Cardiac septum (tissue), 1 donor: ENCODE data around the gene COL4A2. TPM values are rescaled to one million over a fixed set of nuclear protein-coding genes. Genes with fewer than 3 reads are reported as not detected.
"Not testable (repeated sequence)": the region's sequence is repeated elsewhere in the genome, so short reads cannot be mapped to it uniquely, and the experiment has no call there.

Source experiments
- DNase-seq: peaks from one replicate; pipeline ENCODE4 v3.0.0-alpha.2; 2020; ENCODE audit warnings: low spot score
- intact Hi-C: fragments of 100-400 bp; cut with DNase I; formaldehyde crosslinking; loops from one replicate; pipeline ENCODE4 v1.14.0; 2022
- total RNA-seq: library from RNA; stranded (reverse); fragmentation: NEBNext Ultra II Directional; extraction: Animal tissue kit (Norgen Biotek cat#: 25700); gene quantifications from one replicate; pipeline ENCODE4 v1.2.1, GENCODE V29; 2021
- donor health status: DM: no; HTN: no; CAD: no.

The COL4A2 gene
- total RNA-seq, 1 donor from 2014 or later: 165 TPM

DNA sequence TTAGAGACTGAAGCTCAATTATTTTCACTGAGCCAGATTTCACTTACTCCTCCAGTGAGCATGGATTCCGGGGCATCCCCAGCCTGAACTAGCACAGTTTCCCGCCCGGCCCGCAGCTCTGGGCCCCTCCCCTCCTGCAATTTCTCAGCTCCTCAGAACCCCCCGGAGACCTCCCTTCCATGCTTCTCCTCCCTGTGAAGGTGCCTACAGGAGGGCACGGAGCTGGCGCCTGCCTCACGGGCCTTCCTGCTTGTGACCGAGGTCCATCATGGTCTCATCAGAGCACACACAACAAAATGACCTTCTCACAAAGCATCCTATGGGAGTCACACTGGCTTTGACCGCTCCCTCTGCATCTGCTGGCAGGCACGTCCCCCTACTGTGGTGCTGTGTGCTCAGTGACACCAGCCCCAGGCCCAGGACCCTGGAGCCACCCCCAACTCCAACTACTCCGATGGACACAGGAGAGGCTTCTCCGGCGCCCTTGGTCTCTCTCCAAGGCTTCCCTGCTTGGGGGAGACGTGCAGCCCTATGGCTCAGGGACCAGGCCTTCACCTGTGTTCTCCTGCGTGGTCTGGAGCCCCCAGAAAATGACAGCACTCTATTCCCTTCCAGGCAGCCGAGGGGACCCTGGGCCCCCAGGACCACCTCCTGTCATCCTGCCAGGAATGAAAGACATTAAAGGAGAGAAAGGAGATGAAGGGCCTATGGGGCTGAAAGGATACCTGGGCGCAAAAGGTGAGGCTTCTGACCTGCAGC is 177.4 kb downstream of the COL4A2 start:
- DNase-seq: no peak
- intact Hi-C loops: no loop called here

DNA sequence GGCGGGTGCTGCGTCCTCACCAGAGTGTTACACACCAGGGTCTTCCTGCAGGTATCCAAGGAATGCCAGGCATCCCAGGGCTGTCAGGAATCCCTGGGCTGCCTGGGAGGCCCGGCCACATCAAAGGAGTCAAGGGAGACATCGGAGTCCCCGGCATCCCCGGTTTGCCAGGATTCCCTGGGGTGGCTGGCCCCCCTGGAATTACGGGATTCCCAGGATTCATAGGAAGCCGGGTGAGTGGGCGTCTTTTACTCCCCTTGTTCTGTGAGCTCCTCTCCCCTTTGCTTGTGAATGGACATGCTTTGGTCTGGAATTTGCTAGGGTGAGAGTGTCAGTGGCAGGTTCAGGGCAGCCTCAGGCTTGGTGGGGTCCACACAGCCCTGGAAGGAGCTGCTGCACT is 178.5 kb downstream of the COL4A2 start:
- DNase-seq: no peak
- intact Hi-C loops: no loop called here

DNA sequence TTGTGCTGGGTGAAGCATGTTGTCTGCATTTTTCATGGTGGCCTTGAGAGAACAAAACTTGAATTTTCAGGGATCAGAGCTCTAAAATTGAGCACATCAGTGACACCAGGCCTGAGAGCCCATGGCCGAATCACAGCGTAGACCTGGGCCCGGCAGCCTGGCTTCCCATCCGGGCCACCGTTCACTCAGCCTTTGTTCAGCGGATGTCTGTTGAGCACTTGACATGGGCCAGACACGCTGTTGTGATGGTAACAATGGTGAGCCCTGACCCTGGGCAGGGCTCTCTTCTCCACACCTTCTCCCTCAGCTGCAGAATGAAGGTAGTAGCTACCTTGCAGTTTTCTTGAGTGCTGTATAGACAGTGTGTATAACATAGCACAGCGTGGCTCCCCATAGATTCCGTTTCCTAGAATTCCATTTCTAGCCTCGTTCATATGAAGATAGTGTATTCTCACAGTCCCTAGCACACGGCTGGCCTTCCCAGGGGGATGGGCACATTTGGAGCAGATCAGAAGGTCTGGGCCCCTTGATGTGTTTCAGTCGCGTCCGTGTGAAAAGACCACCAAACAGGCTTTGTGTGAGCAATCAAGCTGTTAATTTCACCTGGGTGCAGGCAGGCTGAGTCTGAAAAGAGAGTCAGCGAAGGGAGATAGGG is 179.1 kb downstream of the COL4A2 start:
- no peak for DNase-seq
- intact Hi-C loops: no loop called here

DNA sequence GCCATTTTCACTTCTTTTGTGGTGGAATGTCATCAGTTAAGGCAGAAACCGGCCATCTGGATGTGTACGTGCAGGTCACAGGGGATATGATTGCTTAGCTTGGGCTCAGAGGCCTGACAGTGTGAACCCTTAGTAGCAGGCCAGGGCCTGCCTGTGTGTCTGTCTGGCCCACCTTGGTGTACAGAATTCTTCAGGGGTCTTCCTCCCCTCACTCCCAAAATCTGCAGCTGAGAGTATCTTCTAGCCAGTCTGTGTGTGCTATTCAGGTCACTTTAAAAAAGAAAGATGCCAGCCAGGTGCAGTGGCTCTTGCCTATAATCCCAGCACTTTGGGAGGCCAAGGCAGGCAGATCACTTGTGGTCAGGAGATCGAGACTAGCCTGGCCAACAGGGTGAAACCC is 179.8 kb downstream of the COL4A2 start:
- DNase-seq, intact Hi-C loops: not testable (repeated sequence)

DNA sequence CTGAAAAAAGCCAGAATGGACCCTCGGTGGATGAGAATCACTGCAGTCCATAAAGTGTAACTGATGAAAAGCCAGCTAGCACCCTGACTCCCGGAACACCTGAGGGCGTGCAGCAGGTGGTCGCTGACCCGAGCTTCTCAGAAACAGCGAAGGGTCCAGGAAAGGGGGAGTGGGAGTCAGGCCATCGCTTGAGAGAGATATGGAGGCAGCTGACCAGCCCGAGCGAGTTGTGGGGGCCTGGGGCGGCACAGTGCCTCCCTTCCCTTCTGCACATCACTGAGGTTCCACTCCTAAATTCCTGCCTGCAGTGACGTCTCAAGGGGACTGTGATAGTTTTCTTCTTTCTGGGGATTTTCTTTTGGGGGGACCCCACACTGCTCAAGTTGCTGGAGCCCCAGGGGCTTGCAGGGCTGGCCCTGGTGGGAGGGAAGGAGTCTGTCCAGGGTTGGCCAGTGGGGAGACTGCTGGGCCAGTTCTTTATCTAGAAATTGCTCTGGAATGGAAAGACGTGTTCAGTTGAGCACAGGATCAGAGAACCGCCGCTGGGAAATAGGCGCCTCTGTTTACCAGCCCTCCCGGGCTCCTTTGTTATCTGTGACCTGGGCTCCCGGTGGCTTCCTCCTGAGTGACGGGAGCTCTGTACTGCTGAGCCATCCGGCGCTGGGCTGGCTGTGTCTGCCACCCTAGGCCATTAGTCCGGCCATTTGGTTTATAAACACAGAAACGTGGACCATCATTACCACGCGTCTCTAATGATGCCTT is 183.1 kb downstream of the COL4A2 start:
- intact Hi-C loops: no loop called here
- no peak for DNase-seq

DNA sequence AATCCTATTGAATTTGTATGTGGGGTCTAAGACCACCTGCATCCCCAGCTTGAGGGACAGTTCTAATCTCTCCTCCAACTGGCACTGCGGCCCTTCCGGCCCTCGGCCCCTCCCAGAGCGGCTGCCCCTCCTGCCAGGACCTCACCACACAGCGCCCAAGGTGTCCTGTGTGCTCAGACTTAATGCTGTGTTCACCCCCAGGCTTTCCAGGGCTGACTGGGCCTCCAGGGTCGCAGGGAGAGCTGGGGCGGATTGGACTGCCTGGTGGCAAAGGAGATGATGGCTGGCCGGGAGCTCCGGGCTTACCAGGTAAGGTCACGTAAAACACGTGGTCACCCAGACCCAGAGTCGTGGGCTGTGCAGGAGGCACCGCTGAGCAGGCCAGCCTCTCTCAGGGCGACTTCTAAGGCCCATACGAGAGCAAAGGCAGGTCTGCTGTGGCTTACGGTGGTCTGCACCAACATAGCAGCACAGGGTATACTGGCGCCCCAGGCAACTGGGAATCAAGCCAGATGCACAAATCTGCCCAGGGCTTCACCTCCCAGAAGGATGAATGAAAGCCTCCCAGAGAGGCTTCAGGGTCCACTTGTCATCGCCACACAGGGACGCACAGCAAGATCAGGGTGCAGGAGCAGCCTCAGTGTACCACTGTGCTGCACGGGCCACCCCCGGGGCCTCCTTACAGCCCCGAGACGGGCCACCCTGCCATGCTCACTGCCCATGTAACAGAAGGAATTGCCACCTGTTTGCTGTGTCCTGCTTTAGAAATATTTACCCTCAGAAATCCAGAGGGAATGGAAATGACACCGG is 185.0 kb downstream of the COL4A2 start:
- intact Hi-C loops: no loop called here
- no peak for DNase-seq

DNA sequence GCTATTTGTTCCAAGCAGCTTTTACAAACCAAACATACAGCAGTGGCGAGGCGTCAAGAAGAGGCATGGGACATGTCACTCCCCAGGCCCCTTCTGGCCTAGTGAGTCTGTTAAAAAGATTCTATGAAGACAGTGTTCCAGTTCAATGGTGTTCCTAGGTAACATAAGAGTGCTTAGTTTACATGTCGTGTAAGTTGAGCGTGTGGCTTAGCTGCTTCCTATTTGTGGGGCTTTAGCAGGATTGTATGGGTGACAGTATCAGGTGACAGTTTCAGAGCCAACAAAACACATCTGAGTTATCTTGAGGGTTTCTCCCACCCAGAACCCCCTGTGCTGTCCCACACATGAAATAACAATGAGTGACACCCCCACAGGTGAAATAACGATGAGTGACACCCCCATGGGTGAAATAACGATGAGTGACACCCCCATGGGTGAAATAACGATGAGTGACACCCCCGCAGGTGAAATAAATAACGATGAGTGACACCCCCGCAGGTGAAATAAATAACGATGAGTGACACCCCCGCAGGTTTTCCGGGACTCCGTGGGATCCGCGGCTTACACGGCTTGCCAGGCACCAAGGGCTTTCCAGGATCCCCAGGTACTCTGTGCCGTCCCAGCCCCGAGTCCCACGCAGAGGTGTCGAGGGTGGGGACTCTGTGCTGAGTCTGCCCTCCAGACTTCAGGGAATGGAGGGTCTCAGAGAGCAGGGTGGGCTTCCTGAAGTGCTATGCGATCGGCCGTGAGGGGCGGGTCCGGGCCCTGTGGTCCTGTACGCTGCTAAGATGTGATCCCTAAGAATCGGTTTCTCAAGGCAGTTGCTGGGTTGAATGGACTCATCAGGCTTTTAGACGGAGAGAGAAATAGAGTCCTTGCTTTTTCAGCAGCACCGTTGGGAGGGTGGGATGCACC is 185.9 kb downstream of the COL4A2 start:
- DNase-seq: no peak
- intact Hi-C loops: no loop called here

DNA sequence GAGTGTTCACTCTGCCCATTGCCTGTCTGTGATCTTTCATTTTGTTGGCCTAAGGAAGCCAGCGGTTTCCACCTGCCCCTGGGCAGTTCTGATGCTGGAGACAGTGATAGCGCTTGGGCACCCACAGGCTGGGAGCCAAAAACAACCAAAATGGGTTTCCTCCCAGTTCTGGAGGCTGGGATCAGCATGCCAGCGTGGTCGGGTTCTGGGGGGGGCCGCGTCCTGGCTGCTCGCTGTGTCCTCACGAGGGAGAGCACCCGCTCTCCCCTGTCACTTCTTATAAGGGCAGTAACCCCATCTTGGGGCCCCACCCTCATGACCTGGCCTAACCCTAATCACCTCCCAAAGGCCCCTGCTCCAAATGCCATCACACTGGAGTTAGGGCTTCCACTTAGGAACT is 186.5 kb downstream of the COL4A2 start:
- DNase-seq: no peak
- intact Hi-C loops: no loop called here

DNA sequence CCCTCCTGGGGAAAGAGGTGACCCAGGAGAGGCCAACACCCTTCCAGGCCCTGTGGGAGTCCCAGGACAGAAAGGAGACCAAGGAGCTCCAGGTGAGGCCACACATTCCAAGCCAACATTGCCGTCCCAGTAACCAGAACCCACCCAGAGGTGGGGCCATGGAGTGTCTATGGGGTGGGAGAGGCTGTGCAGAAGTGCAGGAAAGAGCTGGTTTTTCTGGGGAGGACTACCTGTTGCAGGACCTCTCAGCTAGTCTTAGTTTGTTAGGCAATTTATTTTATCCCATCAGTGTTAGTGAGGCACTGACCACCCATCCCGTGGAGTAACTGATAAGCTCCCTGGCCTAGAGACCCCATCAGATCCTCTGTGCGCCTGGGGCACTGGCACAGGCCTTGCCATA is 188.3 kb downstream of the COL4A2 start:
- no peak for DNase-seq
- intact Hi-C loops: no loop called here

DNA sequence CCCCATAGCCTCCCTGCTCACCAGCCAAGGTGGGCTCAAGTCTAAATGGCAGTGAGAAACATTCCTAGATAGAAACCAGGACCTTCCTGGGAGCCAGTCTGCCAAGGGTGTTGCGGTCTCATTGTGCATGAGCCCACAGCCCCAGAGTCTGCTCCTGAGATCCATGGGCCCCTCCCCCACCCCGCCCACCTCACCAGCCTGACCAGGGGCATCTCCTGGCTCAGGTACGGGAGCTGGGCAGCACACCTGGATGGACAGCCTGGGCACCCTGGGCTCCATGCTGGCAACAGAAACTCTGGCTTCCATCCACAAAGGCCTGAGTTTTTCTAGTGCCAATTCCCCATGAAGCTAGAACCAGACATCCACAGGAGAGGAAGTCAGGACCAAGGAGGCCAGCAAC is 188.8 kb downstream of the COL4A2 start:
- intact Hi-C loops: no loop called here
- no peak for DNase-seq

DNA sequence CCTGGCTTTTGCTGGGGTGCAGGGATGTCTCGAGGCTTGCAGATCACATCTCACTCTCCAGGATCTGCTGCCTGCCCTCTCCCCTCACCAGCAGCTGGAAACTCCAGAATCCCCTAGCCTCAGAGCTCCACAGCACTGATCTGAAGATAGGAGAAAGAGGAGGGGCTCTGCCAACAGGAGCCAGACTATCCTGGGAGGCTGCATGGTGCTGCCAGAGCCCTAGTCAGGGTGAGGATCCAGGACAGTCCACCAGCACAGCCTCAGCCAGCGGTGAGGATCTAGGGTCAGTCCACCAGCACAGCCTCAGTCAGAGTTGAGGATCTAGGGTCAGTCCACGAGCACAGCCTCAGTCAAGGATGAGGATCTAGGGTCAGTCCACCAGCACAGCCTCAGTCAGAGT is 189.2 kb downstream of the COL4A2 start:
- intact Hi-C loops: no loop called here
- DNase-seq: no peak

DNA sequence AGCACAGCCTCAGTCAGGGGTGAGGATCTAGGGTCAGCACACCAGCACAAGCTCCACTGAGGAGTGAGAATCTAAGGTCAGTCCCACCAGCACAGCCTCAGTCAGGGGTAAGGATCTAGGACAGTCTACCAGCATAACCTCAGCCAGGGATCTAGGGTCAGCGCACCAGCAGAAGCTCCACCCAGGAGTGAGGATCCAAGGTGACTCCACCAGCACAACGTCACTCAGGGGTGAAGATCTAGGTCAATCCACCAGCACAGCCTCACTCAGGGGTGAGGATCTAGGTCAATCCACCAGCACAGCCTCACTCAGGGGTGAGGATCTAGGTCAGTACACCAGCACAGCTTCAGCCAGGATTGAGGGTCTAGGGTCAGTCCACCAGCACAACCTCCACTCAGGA is 189.9 kb downstream of the COL4A2 start:
- intact Hi-C loops: no loop called here
- DNase-seq: no peak

DNA sequence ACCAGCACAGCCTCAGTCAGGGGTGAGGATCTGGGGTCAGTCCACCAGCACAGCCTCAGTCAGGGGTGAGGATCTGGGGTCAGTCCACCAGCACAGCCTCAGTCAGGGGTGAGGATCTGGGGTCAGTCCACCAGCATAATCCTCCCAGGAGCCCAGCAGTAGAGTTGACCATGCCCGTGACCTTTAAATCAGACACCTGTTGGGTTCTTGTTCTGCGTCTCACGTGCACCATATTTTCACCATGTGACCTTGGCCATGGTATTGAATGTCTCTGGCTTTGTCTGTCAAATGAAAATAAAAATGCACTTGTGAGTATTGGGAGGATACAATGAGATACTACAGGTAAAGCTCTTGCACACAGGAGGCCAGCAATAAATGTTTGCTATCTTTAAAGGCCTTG is 190.8 kb downstream of the COL4A2 start:
- intact Hi-C loops, DNase-seq: not testable (repeated sequence)

DNA sequence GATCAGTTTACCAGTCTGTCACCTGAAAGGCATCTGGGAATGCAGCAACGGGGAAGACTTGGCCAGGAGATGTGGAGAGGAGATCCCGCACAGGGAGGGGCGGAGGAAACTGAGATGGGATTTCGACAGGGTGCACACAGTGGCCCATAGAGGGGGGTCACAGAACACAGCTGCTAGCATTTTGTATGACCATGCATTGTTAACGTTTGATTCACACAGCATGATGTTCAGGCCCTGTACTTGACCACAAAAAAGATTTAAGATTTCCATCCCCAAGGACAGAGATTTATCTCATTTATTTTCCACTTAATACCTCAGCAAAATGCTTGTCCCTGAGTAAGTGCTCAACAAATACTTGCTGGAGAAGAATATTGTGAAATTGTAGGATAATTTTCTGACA is 191.2 kb downstream of the COL4A2 start:
- intact Hi-C loops: no loop called here
- no peak for DNase-seq

DNA sequence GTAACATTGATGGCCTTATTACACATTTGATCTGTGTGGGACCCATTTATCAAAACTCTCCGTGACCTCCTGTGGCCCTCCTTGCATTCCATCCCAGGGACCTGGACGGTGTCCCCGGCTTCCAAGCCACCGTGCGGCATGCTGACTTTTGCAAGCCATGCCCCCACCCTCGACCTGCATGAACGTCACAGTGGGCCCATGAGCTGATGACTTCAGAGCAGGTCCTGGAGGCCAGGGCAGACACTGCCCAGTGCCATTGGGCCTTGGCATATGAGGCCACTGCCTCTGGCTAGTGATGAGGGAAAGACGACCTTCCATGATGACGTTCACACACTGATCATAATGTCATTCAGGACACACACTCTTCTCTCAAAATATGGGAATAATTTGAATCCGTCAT is 191.7 kb downstream of the COL4A2 start:
- intact Hi-C loops: no loop called here

DNA sequence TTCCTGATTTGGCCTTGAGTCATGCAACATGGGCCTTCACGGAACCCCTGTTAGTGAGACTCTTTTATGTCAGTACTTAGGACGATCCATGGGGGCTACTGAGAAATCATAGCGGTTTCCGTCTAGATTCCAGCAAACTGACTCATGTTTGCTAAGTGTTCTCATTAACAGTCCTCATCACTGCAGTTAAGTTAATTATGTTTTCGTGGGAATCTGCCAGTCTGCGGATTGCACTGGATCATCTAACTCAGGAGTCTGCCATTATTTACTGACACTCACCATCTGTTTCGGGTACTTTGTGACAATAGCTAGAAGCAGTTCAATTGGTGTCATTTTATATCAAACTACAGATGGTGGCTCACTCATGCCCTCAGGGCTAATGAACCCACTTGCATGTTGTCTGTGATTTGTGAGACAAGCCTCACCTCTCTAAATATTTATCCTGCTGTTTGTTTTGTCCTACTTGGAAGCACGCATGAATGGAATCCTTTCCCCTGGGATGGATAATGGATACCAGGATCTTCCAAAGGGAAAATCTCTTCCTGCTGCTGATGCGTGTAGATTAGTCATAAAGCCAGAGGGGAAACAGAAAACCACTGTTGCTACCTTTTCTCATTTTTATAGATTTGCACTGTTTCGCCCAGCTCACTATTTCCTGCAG is 192.7 kb downstream of the COL4A2 start:
- intact Hi-C loops: no loop called here
- DNase-seq: no peak

More for the DNA sequence above, 191.7 kb downstream of the COL4A2 start:
- DNase-seq: no peak

DNA sequence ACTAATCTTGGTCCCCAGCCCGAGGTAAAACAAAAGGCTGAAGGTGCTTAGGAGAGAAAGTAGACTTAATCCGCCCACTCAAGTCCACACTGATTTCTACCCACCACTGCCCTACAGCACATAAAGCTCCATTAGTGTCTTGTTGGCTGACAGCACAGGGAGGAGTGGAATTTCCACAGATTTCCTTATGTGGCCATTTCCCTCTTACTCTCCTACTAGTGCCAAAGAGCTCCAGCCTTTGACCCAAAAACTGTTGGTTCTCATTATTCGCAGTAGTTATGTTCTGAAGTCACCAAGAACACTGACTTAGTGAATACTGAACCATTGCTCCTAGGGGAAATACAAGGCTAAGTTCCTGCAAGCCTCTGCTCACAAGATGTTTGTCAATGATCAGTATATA is 193.3 kb downstream of the COL4A2 start:
- intact Hi-C loops: no loop called here
- DNase-seq: no peak

DNA sequence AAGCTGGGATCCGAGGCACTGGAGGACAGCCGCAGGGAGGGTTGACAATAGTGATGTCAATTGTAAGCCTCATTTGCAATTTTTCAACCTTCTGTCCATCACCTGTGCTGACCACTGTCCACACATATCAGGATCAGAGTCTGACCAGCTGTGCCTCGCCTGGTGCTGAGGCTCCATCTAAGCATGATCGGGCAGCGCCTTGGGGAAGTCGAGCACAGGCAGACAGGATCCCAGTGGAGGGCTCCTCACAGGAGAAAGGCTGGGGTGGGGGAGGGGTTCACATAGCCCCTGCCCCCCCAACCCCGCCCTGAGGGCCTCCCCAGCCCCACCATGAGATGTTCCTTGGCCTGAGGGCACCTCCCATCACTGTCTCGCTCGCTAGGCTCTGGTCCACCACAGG is 194.1 kb downstream of the COL4A2 start:
- intact Hi-C loops: no loop called here
- no peak for DNase-seq
